DMS 273 treated with DMSO at 0.1 percent for 48 hours (cell line): Measurements from ENCODE around the gene PTPA.
A peak's percentile ranks its signal among the peaks of the same experiment; 100 is the strongest.
"Not testable (repeated sequence)": the region's sequence is repeated elsewhere in the genome, so short reads cannot be mapped to it uniquely, and the experiment has no call there.

Source experiments
- DNase-seq: peaks from one replicate; lab custom pipeline; 2025; lab: John Stamatoyannopoulos, UW

Gene PTPA

DNA sequence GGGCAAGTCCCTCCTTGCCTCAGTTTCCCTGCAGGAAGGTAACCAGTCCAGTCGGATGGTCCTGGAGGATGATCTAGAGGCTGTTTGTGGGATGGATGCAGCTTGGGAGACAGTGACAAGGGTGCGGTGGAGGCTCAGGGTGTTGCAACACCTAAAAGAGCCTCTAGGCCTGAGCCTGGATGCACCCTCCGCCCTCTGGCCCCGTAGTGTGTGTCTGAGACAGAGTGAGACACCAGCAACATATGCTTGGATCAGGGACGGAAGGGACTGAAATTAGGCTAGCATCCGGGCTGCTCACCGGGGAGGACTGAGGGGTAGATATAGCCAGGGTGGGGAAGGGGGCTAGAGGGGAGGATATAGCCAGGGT lies 1.7 kb upstream of the PTPA start:
- DNase-seq, result no peak

DNA sequence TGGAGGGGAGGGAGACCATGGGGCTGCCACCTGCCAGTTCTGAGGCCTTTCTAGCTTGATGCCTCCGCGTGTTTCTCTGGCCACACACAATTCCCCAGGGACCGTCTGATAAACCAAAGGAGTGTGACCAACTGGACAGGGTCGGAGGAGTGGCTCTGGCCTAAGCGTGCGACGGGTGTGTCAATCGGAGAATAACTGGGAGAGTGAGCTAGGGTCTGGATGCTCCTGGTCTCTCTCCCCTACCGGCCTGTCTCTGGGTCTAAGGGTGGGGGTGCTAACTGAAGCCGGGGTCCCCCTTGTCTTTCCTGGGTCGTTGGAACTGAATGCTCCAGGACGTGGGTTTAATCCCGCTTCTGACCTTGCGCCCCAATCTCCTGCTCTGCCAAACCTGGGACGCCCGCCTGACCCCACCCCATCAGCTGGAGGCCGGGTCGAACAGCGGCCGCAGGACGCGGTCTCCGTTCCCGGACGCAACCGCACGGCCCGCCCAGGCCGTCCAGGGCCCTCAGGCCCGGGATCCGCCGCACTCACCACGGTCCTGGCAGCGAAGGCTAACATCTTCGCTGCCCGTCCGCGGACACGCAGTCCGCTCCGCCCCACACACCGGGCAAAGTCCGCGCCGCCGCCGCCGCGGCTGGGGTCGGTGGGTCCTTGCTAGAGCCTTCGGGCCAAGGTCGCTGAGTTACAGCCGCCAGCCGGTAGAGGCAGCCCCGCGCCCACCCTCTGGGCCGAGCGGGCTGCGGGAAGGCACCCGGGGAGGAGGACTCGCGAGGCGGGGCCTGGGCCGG lies 1.1 kb upstream of the PTPA start:
- no peak for DNase-seq

- no peak for DNase-seq
Observed at GRCh38 chr9:129111528-129112151, 425 bp downstream of the PTPA start.

GRCh38 chr9:129112526-129112925 lies 1.3 kb downstream of the PTPA start:
- not testable (repeated sequence) for DNase-seq

DNA sequence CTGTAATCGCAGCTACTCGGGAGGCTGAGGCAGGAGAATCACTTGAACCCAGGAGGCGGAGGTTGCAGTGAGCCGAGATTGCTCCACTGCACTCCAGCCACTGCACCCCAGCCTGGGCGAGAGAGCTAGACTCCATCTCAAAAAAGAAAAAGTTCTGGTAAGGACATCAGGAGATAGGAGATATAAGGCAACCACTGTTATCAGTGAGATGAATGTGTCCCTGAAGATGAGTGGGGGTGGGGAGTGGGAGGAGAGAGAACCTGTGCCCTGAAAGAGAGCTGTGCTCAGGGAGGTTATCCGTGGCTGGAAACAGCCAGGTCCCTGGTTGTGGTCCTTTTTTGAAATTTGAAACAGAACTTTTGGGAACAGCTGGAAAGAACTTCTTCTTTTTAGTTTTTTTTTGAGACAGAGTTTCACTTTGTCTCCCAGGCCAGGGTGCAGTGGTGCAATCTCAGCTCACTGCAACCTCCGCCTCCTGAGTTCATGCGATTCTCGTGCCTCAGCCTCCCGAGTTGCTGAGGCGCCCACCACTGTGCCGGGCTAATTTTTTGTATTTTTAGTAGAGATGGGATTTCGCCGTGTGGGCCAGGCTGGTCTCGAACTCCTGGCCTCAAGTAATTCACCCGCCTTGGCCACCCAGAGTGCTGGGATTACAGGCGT lies 2.6 kb downstream of the PTPA start:
- DNase-seq, result no peak

DNA sequence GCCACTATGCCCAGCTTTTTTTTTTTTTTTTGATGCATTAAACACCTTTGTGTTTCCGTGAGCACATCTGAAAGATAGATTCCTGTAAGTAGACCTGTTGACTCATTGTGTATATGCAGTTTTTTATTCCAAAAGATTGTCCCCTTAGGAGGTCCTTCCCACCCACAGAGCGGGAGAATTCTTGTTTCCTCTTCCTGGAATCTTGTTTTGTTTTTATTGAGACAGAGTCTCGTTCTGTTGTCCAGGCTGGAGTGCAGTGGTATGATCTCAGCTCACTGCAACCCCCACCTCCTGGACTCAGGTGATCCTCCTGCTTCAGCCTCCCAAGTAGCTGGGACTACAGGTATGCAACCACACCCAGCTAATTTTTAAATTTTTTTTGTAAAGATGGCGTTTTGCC lies 7.6 kb downstream of the PTPA start:
- DNase-seq, result no peak

- DNase-seq, result no peak
Observed at GRCh38 chr9:129121483-129121882, 10.3 kb downstream of the PTPA start.

GRCh38 chr9:129122133-129122532 lies 10.9 kb downstream of the PTPA start:
- DNase-seq, result no peak

GRCh38 chr9:129122976-129123375 lies 11.8 kb downstream of the PTPA start:
- DNase-seq, result not testable (repeated sequence)

GRCh38 chr9:129124506-129125069 lies 13.4 kb downstream of the PTPA start:
- no peak for DNase-seq

- no peak for DNase-seq
Observed at GRCh38 chr9:129125478-129125877, 14.3 kb downstream of the PTPA start.

DNA sequence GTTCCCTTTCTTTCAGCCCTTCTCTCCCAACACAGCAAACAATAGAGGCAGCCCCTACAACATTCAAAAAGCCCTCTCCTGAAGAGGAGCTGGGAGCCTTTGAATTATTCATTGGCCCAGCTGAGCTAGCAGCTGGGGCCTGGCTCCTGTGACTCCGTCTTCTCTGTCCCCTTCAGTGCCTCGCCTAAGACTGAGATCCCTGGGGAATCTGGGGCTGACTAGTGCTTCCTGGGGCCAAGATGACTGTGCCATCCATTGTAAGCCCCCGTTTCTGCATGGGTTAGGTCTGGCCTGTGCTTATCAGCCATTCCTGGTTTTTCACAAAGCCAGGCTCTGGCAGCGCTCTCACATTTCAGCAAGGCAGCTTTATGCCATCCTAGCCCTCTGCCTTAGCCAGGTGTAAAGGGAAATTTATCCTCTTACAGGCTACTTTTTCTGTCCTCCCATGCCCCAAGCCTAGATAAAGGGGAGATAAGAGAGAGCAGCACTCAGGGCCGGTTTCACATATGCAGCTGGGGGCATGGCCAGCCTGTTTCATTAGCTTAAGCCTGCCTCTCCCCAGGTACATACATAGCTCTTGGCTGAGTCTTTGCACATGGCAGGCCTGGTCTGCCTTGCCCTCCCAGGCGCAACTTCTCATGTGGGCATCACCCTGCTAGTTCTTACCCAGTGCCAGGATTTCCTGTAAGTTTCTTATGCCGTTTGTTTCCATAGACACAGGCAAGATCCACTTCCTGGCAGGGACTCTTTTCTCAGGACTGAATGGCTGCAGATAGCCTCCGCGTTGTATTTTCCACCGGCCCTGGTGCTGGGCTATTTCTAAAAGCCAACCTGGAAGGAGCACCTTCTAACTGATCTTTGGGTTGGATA lies 15.8 kb downstream of the PTPA start:
- no peak for DNase-seq

DNA sequence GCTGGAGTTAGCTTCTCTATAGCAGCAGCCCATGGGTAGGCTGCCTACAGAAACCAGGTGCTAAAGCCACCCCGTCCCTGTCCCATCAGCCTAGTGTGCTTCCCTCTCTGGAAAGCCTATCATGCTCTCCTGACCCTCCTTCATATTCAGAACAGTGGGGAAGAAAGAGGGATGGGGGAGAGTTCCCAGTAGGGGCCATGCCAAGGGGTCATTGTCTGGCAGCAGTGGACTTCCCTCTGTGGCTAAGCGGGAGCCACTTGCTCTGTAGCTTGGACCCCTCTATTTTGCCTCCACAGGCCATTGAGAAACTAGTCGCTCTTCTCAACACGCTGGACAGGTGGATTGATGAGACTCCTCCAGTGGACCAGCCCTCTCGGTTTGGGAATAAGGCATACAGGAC lies 17.5 kb downstream of the PTPA start:
- no peak for DNase-seq

DNA sequence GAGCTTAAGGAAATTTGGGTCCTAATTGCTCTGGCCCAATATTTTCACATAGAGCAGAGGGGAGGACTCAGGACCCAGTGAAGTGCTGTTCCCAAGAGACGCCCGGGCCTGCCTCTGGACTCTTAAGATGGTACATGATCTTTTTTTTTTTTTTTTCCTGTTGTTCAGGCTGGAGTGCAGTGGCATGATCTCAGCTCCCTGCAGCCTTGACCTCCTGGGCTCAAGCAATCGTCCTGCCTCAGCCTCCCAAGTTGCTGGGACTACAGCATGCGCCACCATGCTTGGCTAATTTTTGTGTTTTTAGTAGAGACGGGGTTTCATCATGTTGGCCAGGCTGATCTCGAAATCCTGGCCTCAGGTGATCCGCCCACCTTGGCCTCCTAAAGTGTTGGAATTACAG lies 19.1 kb downstream of the PTPA start:
- not testable (repeated sequence) for DNase-seq

- no peak for DNase-seq
Observed at GRCh38 chr9:129130791-129131190, 19.6 kb downstream of the PTPA start.

- peak; percentile 24 for DNase-seq
Observed at GRCh38 chr9:129131300-129132145, 20.3 kb downstream of the PTPA start.

GRCh38 chr9:129133082-129133481 lies 21.9 kb downstream of the PTPA start:
- no peak for DNase-seq

GRCh38 chr9:129135476-129135875 lies 24.3 kb downstream of the PTPA start:
- DNase-seq, result no peak

DNA sequence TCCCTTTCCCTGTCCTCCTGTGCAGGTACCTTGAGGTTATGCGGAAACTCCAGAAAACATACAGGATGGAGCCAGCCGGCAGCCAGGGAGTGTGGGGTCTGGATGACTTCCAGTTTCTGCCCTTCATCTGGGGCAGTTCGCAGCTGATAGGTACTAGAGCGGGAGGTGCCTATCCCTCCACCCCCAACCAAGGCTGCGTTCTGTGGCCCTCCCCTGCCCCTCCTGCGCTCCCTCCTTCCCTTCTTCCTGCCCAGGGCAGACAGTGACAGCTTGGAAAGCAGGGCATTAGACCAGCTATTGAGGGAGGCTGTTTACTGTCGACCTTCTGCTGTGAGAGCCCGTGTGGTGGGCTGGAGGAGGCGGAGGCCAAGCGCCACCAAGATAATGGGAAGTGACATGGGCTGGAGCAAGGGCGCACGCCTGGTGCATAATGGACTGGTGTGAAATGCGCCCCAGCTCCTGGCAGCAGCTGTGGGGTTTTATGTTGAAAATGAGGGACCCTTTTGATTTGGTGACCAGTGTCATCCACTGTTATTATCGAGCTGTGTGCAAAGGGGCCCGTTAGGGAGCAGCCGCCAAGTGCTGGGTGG lies 25.3 kb downstream of the PTPA start:
- DNase-seq, result peak; percentile 61

DNA sequence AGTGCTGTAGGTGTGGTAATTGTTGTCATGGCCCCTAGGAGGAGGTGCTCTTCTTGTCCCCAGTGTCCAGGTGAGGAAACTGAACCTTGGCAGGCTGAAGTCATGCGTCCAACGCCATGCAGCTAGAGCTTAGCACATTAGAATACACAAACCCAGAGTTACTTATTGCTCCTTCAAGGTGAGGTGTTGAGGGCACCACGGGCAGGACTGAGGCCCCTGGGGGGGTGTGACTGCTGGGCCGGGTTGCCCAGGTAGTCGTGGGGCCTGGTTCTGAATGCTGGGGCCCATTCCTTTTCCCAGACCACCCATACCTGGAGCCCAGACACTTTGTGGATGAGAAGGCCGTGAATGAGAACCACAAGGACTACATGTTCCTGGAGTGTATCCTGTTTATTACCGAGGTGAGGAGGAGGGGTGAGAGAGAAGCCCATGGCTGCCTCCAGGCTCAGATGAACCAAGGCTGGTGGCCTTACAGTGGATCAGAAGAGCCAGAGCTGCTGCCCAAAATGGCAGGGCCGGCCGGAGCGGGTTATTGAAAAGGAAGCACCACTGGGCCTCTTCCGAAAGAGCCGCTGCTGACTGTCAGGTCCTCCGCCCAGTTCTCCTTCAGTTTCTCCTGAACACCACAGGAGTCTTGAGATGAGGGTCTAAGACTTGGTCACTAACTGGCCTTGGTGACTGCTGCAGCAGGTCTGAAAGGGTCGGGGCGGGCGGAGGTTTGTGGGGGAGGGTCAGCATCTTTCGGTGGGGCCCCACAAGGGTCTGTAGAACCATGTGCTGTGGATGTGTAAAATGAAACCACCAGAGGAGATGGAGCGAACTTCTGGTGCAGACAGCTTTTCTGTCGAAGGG lies 26.3 kb downstream of the PTPA start:
- DNase-seq, result no peak
